GM06990 (cell line): ENCODE measurements around the gene CFAP74.

ENCODE experiments used
- DNase-seq: peaks from one replicate; pipeline ENCODE4 v3.0.0-alpha.2; 2011; ENCODE audit not compliant: insufficient read length; ENCODE audit errors: extremely low read depth
- H3K27me3 ChIP-seq: replicated peaks from 2 replicates; pipeline ENCODE4 v1.6.0; 2011; ENCODE audit warnings: low read length; ENCODE audit not compliant: control insufficient read depth, insufficient read depth
- H3K36me3 ChIP-seq: 2 replicates; pipeline ENCODE4 v1.5.1; 2011; ENCODE audit warnings: low read length; ENCODE audit not compliant: control insufficient read depth, insufficient read depth
- H3K4me3 ChIP-seq: replicated peaks from 2 replicates; pipeline ENCODE4 v1.5.1; 2011; ENCODE audit warnings: low read depth, mild to moderate bottlenecking, control low read depth, low read length
- CTCF ChIP-seq: IDR thresholded peaks from 2 replicates; pipeline ENCODE4 v1.5.1; 2011; ENCODE audit warnings: low read length, control low read depth, mild to moderate bottlenecking, inconsistent platforms; ENCODE audit not compliant: insufficient read depth, poor library complexity, severe bottlenecking

CFAP74 gene

GRCh38 chr1:2041887-2042286, 38.3 kb upstream of the CFAP74 start:
- no peak for DNase-seq
- Histone ChIP-seq H3K36me3 (no peaks in the 10 kb centered on the region), H3K4me3 (no peak overlapping the region), H3K27me3 (no peaks in the 10 kb centered on the region; the same call in none of the 2 replicates)
- TF ChIP-seq CTCF: no peak

DNA sequence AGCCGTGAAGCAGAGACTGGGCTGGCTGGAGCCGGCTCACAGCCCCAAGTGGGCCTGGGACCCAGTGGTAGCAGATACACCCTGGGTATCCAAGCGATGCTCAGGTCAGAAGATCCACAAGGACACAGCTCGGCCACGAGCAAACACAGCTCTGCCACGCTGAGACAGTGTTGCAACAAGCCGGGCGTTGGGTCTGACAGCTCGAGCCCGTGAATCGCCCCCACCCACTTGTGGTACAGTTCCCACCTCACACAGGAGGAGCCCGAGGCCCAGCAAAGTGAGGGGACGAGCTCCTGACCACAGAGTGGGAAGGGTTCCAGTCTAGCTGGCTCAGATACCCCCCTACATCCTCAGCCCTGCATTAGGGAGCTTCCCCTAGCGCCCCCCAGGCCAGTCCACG, 37.7 kb upstream of the CFAP74 start:
- Histone ChIP-seq H3K36me3 (no peaks in the 10 kb centered on the region), H3K27me3 (no peaks in the 10 kb centered on the region; the same call in none of the 2 replicates), H3K4me3 (no peak overlapping the region)
- no peak for DNase-seq
- TF ChIP-seq CTCF: no peak

DNA sequence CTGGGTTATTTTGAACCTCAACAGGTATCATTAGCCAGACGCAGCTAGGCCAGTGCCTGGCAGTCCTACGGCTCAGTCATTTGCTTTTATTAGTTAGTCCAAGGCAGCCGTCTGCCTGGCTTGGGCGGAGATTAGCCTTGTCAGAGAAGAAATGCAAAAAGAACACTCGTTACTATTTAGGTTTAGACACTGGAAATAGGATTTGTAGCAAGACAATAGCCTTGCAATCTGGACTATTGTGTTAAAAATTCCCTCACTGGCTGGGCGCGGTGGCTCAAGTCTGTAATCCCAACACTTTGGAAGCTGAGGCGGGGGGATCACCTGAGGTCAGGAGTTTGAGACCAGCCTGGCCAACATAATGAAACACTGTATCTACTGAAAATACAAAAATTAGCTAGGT, 35.7 kb upstream of the CFAP74 start:
- TF ChIP-seq CTCF: no peak
- DNase-seq: no peak
- Histone ChIP-seq H3K36me3 (no peaks in the 10 kb centered on the region), H3K4me3 (no peak overlapping the region), H3K27me3 (no peaks in the 10 kb centered on the region; the same call in none of the 2 replicates)

GRCh38 chr1:2038229-2038628, 34.6 kb upstream of the CFAP74 start:
- DNase-seq: no peak
- TF ChIP-seq CTCF: no peak
- no peaks in the 10 kb centered on the region for H3K27me3 ChIP-seq
- no peak overlapping the region for H3K4me3 ChIP-seq
- no peaks in the 10 kb centered on the region for H3K36me3 ChIP-seq

- no peaks in the 10 kb centered on the region for H3K27me3 ChIP-seq
- H3K4me3 ChIP-seq: no peak overlapping the region
- TF ChIP-seq CTCF: no peak
- H3K36me3 ChIP-seq: no peaks in the 10 kb centered on the region
- no peak for DNase-seq
Observed at GRCh38 chr1:2037314-2037979, 33.9 kb upstream of the CFAP74 start.

DNA sequence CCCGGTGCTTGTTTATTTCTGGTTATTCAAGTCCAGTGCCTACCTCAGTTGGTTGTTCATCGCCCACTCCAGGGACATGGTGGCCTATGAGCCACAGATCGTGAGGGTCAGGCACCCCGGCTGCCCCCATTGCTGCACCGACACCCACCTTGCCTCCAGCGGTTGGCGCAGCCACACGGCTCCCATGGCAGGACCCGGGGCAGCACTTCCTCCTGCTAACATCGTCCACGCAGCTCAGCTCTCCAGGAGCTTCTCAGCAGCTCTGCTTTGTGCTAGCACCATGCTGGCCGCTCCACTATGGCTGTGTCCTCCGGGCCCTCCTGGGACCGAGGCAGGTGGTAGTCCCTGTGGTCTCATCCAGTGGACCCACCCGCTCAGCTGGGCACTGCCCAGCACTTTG, 32.7 kb upstream of the CFAP74 start:
- Histone ChIP-seq H3K4me3 (no peak overlapping the region), H3K36me3 (no peaks in the 10 kb centered on the region), H3K27me3 (no peaks in the 10 kb centered on the region)
- no peak for TF ChIP-seq CTCF
- no peak for DNase-seq
